GM18499 (cell line): ENCODE measurements around the gene LAMC1.

Source experiments
- ATAC-seq: cut with Tn5 transposase; IDR thresholded peaks from one replicate; pipeline ENCODE4 v1.9.1; 2021; ENCODE audit warnings: moderate number of reproducible peaks; ENCODE audit not compliant: insufficient read depth, unreplicated experiment

LAMC1 gene

GRCh38 chr1:183074215-183074614, 51.0 kb downstream of the LAMC1 start:
- ATAC-seq, result no peak

- ATAC-seq, result no peak
Measured at GRCh38 chr1:183075861-183076260, 52.6 kb downstream of the LAMC1 start.

- no peak for ATAC-seq
Measured at GRCh38 chr1:183077097-183077496, 53.9 kb downstream of the LAMC1 start.

GRCh38 chr1:183079712-183080388, 56.6 kb downstream of the LAMC1 start:
- no peak for ATAC-seq

- no peak for ATAC-seq
Measured at GRCh38 chr1:183080406-183080805, 57.2 kb downstream of the LAMC1 start.

GRCh38 chr1:183081402-183082120, 58.3 kb downstream of the LAMC1 start:
- no peak for ATAC-seq

GRCh38 chr1:183082650-183083049, 59.4 kb downstream of the LAMC1 start:
- no peak for ATAC-seq

GRCh38 chr1:183087001-183087400, 63.8 kb downstream of the LAMC1 start:
- ATAC-seq, result no peak

- ATAC-seq, result no peak
Measured at GRCh38 chr1:183089025-183089639, 65.9 kb downstream of the LAMC1 start.

GRCh38 chr1:183090391-183091006, 67.3 kb downstream of the LAMC1 start:
- ATAC-seq, result no peak

- no peak for ATAC-seq
Measured at GRCh38 chr1:183091181-183091580, 68.0 kb downstream of the LAMC1 start.

GRCh38 chr1:183092350-183092749, 69.1 kb downstream of the LAMC1 start:
- ATAC-seq, result no peak

- no peak for ATAC-seq
Measured at GRCh38 chr1:183093066-183093668, 69.9 kb downstream of the LAMC1 start.

GRCh38 chr1:183093786-183094298, 70.6 kb downstream of the LAMC1 start:
- ATAC-seq, result no peak

GRCh38 chr1:183094351-183094750, 71.1 kb downstream of the LAMC1 start:
- ATAC-seq, result no peak

- ATAC-seq, result no peak
Measured at GRCh38 chr1:183096351-183096750, 73.1 kb downstream of the LAMC1 start.

GRCh38 chr1:183096894-183097293, 73.7 kb downstream of the LAMC1 start:
- no peak for ATAC-seq

GRCh38 chr1:183097438-183098051, 74.3 kb downstream of the LAMC1 start:
- no peak for ATAC-seq

- ATAC-seq, result no peak
Measured at GRCh38 chr1:183098317-183098716, 75.1 kb downstream of the LAMC1 start.

- ATAC-seq, result no peak
Measured at GRCh38 chr1:183100361-183100974, 77.2 kb downstream of the LAMC1 start.
